AG09319 (cell line): Measurements from ENCODE around the gene PRICKLE3.

Experiments used
- DNase-seq: peaks from one replicate; pipeline ENCODE4 v3.0.0-alpha.2; 2010; ENCODE audit warnings: low read depth; ENCODE audit errors: extremely low read depth
- CTCF ChIP-seq: IDR thresholded peaks from 2 replicates; pipeline ENCODE4 v1.5.1; 2011; ENCODE audit warnings: low read depth, mild to moderate bottlenecking, inconsistent platforms, low read length, moderate library complexity

The PRICKLE3 gene

GRCh38 chrX:49214416-49214815 lies 28.2 kb upstream of the PRICKLE3 start:
- DNase-seq, result no peak
- TF ChIP-seq CTCF, result no peak

- DNase-seq, result no peak
These were observed 26.7 kb upstream of the PRICKLE3 start for GRCh38 chrX:49212861-49213260.

DNA sequence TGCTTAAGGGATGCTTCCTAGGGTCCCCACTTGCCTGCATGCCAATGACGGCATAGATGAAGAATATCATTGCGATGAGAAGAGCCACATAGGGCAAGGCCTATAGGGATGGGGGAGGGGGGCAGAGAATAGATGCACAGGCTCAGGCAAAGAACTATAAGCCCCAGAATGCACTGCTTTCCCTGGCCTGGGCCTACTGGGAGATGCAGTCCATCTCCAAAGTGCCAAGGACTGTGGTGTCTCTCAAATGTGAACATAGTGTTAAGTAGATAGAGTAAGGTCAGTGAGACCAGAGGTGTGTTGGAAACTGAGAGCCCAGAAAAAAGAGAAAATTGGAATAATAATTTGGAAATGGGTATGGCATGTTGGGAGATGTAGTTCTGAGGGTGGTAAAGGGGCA lies 26.0 kb upstream of the PRICKLE3 start:
- no peak for TF ChIP-seq CTCF
- no peak for DNase-seq

More at GRCh38 chrX:49212861-49213260, 26.7 kb upstream of the PRICKLE3 start:
- no peak for TF ChIP-seq CTCF

GRCh38 chrX:49211074-49211473 lies 24.9 kb upstream of the PRICKLE3 start:
- TF ChIP-seq CTCF, result no peak
- no peak for DNase-seq

- no peak for DNase-seq
- TF ChIP-seq CTCF, result no peak
These were observed 24.2 kb upstream of the PRICKLE3 start for GRCh38 chrX:49210406-49210805.

DNA sequence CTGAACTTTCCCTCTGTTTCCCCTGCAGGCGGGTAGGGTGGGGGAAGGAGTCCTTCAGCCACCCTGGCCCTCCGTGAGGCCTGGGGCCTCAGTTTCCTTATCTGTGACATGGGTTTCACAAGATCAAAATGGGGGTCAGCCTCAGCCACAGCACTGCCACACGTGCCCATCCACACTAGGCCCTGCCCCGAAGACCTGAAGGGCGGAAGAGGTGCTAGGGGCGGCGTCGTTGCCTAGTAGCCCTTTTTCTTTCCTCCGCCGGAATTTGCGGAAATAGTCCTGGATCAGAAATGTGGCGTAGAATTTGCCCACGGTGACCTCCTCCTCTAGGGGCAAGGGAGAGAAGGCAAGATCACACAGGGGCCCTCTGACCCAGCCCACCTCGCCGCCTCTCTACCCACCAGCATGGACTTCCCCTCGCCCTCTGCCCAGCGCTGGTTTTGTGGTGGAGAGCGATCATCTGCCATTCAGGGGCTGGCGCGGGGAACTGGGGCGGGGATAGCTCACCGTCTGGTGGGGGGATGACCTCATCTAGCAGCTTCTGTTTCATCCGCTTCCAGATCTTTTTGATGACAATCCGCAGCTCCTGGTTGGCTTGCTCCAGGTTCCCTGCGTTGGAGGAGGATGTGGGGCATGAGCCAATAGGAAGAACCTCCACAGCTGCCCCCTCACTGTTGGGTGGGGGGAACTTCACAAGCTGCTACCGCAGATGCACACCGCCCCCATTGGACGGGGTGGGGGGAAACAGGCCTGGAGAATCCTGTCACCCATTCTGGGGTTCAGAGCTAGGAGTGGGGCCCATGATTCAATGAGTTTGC lies 23.5 kb upstream of the PRICKLE3 start:
- DNase-seq, result no peak
- TF ChIP-seq CTCF, result no peak

DNA sequence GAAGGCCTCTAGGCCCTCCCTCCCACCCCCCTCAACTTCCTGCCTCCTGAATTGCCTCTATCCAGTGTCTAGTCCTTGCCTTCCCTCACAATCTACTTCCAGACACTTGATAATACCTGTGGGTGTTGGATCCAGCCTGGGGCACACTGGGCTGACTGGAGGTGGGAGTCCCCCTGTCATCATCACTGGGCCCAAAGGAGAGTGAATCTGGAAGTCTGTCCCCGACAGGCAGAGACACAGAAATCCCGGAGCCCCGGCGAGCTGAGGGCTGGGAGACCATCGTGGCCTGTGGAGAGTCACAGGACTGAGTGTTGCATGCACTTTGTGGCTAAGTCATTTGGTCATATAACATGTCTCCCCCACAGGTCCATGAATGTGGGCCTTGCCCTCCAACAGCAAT lies 22.2 kb upstream of the PRICKLE3 start:
- no peak for TF ChIP-seq CTCF
- no peak for DNase-seq
